Karpas-422 (cell line): Measurements from ENCODE around the gene POPDC3. TPM values are rescaled to one million over a fixed set of nuclear protein-coding genes. Genes with fewer than 3 reads are reported as not detected.

Experiments
- DNase-seq: peaks from one replicate; pipeline ENCODE4 v3.0.0-alpha.2; 2015
- H2AFZ ChIP-seq: fragments of 200-600 bp; sonication (generic); 2 replicates; pipeline ENCODE4 v1.6.1; 2014; ENCODE audit warnings: antibody characterized with exemption, low read length, mixed read lengths
- H3K27ac ChIP-seq: fragments of 200-600 bp; sonication (generic); 2 replicates; pipeline ENCODE4 v1.5.1; 2014; ENCODE audit warnings: mild to moderate bottlenecking, low read length, moderate library complexity
- H3K27me3 ChIP-seq: fragments of 200-600 bp; sonication (generic); 2 replicates; pipeline ENCODE4 v1.6.1; 2014; ENCODE audit warnings: low read length, mixed read lengths
- H3K36me3 ChIP-seq: fragments of 200-600 bp; sonication (generic); 2 replicates; pipeline ENCODE4 v1.6.1; 2014; ENCODE audit warnings: low read length, mixed read lengths; ENCODE audit not compliant: insufficient read depth
- H3K4me1 ChIP-seq: fragments of 200-600 bp; sonication (generic); 2 replicates; pipeline ENCODE4 v1.6.1; 2014; ENCODE audit warnings: mild to moderate bottlenecking, low read length, mixed read lengths
- H3K4me2 ChIP-seq: fragments of 200-600 bp; sonication (generic); 2 replicates; pipeline ENCODE4 v1.6.1; 2014; ENCODE audit warnings: low read length, low read depth, mild to moderate bottlenecking; ENCODE audit not compliant: poor library complexity, severe bottlenecking
- H3K4me3 ChIP-seq: fragments of 200-600 bp; sonication (generic); 2 replicates; pipeline ENCODE4 v1.5.1; 2014; ENCODE audit warnings: mild to moderate bottlenecking, antibody characterized with exemption, low read length, mixed read lengths
- H3K79me2 ChIP-seq: fragments of 200-600 bp; sonication (generic); 2 replicates; pipeline ENCODE4 v1.6.1; 2014; ENCODE audit warnings: mild to moderate bottlenecking, low read length, mixed read lengths
- H3K9ac ChIP-seq: fragments of 200-600 bp; sonication (generic); 2 replicates; pipeline ENCODE4 v1.6.0; 2014; ENCODE audit warnings: low read length
- H3K9me2 ChIP-seq: fragments of 200-600 bp; sonication (generic), shearing (Covaris generic); replicated peaks from 2 replicates; pipeline ENCODE4 v1.6.0; 2014; ENCODE audit warnings: mild to moderate bottlenecking, low read length, moderate library complexity; ENCODE audit not compliant: insufficient read depth
- H3K9me3 ChIP-seq: fragments of 300-700, 200-600 bp; sonication (generic); 2 replicates; pipeline ENCODE4 v1.6.1; 2014; ENCODE audit warnings: low read length, mixed read lengths
- H4K20me1 ChIP-seq: fragments of 200-600 bp; sonication (generic); 2 replicates; pipeline ENCODE4 v1.6.1; 2014; ENCODE audit warnings: mild to moderate bottlenecking, antibody characterized with exemption, low read length, low read depth; ENCODE audit not compliant: insufficient read depth
- total RNA-seq: library from RNA; depleted of rRNA; stranded (reverse); fragments of >200 nt; shearing (Covaris generic); gene quantifications from 2 replicates; pipeline ENCODE4 v1.2.3, GENCODE V29; 2014; ENCODE audit warnings: low replicate concordance

The POPDC3 gene
- total RNA-seq, 1 experiment from 2014 or later, result not detected

GRCh38 chr6:105192707-105193465 is 13.1 kb upstream of the POPDC3 start:
- H3K9me2 ChIP-seq, result no peaks in the 10 kb centered on the region; the same call in 1 of the 2 replicates
- H3K36me3 ChIP-seq, result no peaks in the 10 kb centered on the region
- DNase-seq, result no peak
- peaks cover 13% of the 10 kb centered on the region for H3K4me1 ChIP-seq
- no peaks in the 10 kb centered on the region for H3K9me3 ChIP-seq
- H3K27me3 ChIP-seq, result peaks cover 4% of the 10 kb centered on the region; the same call in 1 of the 2 replicates
- no peak overlapping the region for H3K9ac ChIP-seq
- no peak overlapping the region for H3K4me2 ChIP-seq
- no peaks in the 10 kb centered on the region for H3K79me2 ChIP-seq
- H3K4me3 ChIP-seq, result no peak overlapping the region
- no peak overlapping the region for H3K27ac ChIP-seq
- peaks cover 10% of the 10 kb centered on the region; the same call in 1 of the 2 replicates for H4K20me1 ChIP-seq
- no peak overlapping the region for H2AFZ ChIP-seq

DNA sequence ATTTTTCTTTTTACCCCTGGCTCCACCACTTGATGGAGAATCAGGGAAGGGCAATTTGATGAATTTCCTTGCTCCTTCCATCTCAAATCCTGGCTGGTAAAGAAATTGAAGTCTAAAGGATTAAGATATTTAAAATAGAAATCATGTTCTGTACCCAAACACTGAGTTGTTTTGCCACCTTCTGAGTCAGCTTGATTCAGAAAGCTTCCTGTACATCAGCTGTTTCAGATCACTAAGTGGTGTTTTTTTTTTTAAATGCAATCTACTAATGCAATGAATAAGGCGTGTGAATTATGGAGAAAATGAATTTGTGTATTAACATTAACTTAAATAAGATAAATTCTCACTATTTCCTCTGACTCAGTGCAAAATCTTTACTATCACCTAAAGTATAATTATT is 11.5 kb upstream of the POPDC3 start:
- Histone ChIP-seq H3K4me3 (no peak overlapping the region), H3K9me3 (no peaks in the 10 kb centered on the region), H2AFZ (no peak overlapping the region), H3K9ac (no peak overlapping the region), H3K79me2 (no peaks in the 10 kb centered on the region), H4K20me1 (peaks cover 10% of the 10 kb centered on the region; the same call in 1 of the 2 replicates), H3K27ac (no peak overlapping the region), H3K9me2 (no peaks in the 10 kb centered on the region; the same call in 1 of the 2 replicates), H3K36me3 (no peaks in the 10 kb centered on the region), H3K4me1 (peaks cover 23% of the 10 kb centered on the region), H3K4me2 (no peak overlapping the region), H3K27me3 (peaks cover 4% of the 10 kb centered on the region; the same call in 1 of the 2 replicates)
- no peak for DNase-seq

GRCh38 chr6:105189026-105189820 is 9.4 kb upstream of the POPDC3 start:
- Histone ChIP-seq H3K4me1 (peaks cover 23% of the 10 kb centered on the region), H3K4me3 (no peak overlapping the region), H3K27me3 (peaks cover 4% of the 10 kb centered on the region; the same call in 1 of the 2 replicates), H3K4me2 (peak overlapping the region; percentile 20), H3K9me2 (no peaks in the 10 kb centered on the region), H3K9ac (no peak overlapping the region), H3K27ac (no peak overlapping the region), H3K9me3 (no peaks in the 10 kb centered on the region), H3K36me3 (no peaks in the 10 kb centered on the region), H4K20me1 (peaks cover 10% of the 10 kb centered on the region; the same call in 1 of the 2 replicates), H2AFZ (no peak overlapping the region), H3K79me2 (no peaks in the 10 kb centered on the region)
- DNase-seq, result peak; percentile 31

DNA sequence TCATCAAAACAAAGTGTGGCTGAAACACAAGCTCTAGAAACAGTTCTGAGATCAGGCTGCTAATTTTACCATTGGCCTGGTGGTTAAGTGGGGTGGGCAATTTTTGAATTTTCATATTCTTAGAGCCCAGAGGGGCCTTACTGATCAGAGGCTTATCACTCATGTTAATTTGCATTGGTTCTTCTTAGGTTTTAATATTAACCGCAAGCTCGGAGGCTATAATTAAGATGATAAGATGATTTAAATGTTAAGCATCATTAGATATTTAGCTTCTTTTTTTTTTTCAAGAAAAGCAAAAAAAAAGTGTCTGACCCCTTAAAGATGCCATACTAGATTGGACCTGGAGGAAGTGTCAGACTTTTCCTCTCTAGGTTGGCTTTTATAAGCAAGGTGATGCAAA is 8.4 kb upstream of the POPDC3 start:
- Histone ChIP-seq H3K4me1 (peaks cover 23% of the 10 kb centered on the region), H3K27ac (no peak overlapping the region), H2AFZ (no peak overlapping the region), H3K79me2 (no peaks in the 10 kb centered on the region), H3K4me3 (0 out of 2 replicates have a peak overlapping the region, but pooled peaks have one; percentile 24), H3K9me3 (no peaks in the 10 kb centered on the region), H3K4me2 (peak overlapping the region; percentile 67), H3K27me3 (peaks cover 4% of the 10 kb centered on the region; the same call in 1 of the 2 replicates), H3K9me2 (no peaks in the 10 kb centered on the region), H4K20me1 (peaks cover 10% of the 10 kb centered on the region; the same call in 1 of the 2 replicates), H3K9ac (no peak overlapping the region), H3K36me3 (no peaks in the 10 kb centered on the region)
- peak; percentile 93 for DNase-seq

GRCh38 chr6:105186576-105186975 is 6.8 kb upstream of the POPDC3 start:
- no peaks in the 10 kb centered on the region for H3K36me3 ChIP-seq
- no peak overlapping the region for H3K4me3 ChIP-seq
- peaks cover 23% of the 10 kb centered on the region for H3K4me1 ChIP-seq
- H3K4me2 ChIP-seq, result no peak overlapping the region
- no peaks in the 10 kb centered on the region for H3K9me2 ChIP-seq
- no peak overlapping the region for H3K9ac ChIP-seq
- H4K20me1 ChIP-seq, result peaks cover 10% of the 10 kb centered on the region; the same call in 1 of the 2 replicates
- DNase-seq, result no peak
- no peaks in the 10 kb centered on the region for H3K79me2 ChIP-seq
- H2AFZ ChIP-seq, result no peak overlapping the region
- no peaks in the 10 kb centered on the region for H3K27me3 ChIP-seq
- no peak overlapping the region for H3K27ac ChIP-seq
- H3K9me3 ChIP-seq, result no peaks in the 10 kb centered on the region

- H3K9me2 ChIP-seq, result no peaks in the 10 kb centered on the region
- no peaks in the 10 kb centered on the region for H3K79me2 ChIP-seq
- no peak overlapping the region for H3K4me3 ChIP-seq
- no peaks in the 10 kb centered on the region for H3K9me3 ChIP-seq
- peaks cover 23% of the 10 kb centered on the region for H3K4me1 ChIP-seq
- no peak overlapping the region for H3K27ac ChIP-seq
- H4K20me1 ChIP-seq, result peaks cover 10% of the 10 kb centered on the region; the same call in 1 of the 2 replicates
- no peak overlapping the region for H3K4me2 ChIP-seq
- no peak for DNase-seq
- no peaks in the 10 kb centered on the region for H3K27me3 ChIP-seq
- no peaks in the 10 kb centered on the region for H3K36me3 ChIP-seq
- no peak overlapping the region for H3K9ac ChIP-seq
- H2AFZ ChIP-seq, result no peak overlapping the region
These were observed 5.1 kb upstream of the POPDC3 start for GRCh38 chr6:105184921-105185320.

DNA sequence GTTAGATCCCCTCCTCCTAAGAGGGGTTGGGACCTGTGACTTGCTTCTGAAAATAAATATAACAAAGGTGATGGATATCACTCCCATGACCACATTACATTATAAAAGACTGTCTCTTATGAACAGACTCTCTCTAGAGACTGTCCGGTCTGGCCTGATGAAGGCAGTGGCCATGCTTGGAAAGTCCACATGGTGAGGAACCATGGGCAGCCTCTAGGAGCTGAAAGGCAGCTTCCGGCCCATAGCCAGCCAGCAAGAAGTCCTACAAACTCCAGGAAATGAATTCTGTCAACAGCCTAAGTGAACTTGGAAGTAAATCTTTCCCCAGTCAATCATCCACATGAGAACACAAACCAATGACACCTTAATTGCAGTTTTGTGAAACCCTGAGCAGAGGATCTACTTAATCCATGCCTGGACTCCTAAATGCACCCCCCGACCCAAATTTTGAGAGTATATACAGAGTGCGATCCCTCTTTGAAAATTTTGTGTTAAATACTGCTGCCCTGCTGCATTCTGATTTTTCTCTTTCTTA is 2.2 kb upstream of the POPDC3 start:
- no peak overlapping the region for H3K27ac ChIP-seq
- H3K36me3 ChIP-seq, result no peaks in the 10 kb centered on the region
- H2AFZ ChIP-seq, result no peak overlapping the region
- H3K9me2 ChIP-seq, result no peaks in the 10 kb centered on the region
- H3K4me3 ChIP-seq, result no peak overlapping the region
- no peak overlapping the region for H3K9ac ChIP-seq
- no peak overlapping the region for H3K4me2 ChIP-seq
- DNase-seq, result no peak
- no peaks in the 10 kb centered on the region for H3K9me3 ChIP-seq
- no peaks in the 10 kb centered on the region for H3K79me2 ChIP-seq
- peaks cover 1% of the 10 kb centered on the region for H3K4me1 ChIP-seq
- H3K27me3 ChIP-seq, result no peaks in the 10 kb centered on the region
- H4K20me1 ChIP-seq, result no peaks in the 10 kb centered on the region

GRCh38 chr6:105178636-105179035 is 1.2 kb downstream of the POPDC3 start:
- H3K4me3 ChIP-seq, result no peak overlapping the region
- H3K4me2 ChIP-seq, result no peak overlapping the region
- H3K9ac ChIP-seq, result no peak overlapping the region
- H3K27me3 ChIP-seq, result no peaks in the 10 kb centered on the region
- no peak overlapping the region for H3K27ac ChIP-seq
- no peak overlapping the region for H2AFZ ChIP-seq
- H3K9me3 ChIP-seq, result no peaks in the 10 kb centered on the region
- H3K4me1 ChIP-seq, result no peaks in the 10 kb centered on the region
- no peaks in the 10 kb centered on the region for H3K79me2 ChIP-seq
- H3K36me3 ChIP-seq, result no peaks in the 10 kb centered on the region
- DNase-seq, result no peak
- H4K20me1 ChIP-seq, result no peaks in the 10 kb centered on the region
- no peaks in the 10 kb centered on the region for H3K9me2 ChIP-seq
